IMR-90 (cell line): ENCODE measurements around the gene DRC7. TPM values are rescaled to one million over a fixed set of nuclear protein-coding genes. Genes with fewer than 3 reads are reported as not detected.
A peak's percentile ranks its signal among the peaks of the same experiment; 100 is the strongest.

ENCODE experiments used
- ATAC-seq: fragments of 200-7000 bp; cut with Tn5 transposase; 2 replicates; pipeline ENCODE4 v1.9.1; 2020; ENCODE audit warnings: low read depth, mild to moderate bottlenecking, moderate library complexity
- BruUV-seq: library from RNA; stranded (reverse); fragments of 400-500 nt; replicated peaks from 2 replicates; lab custom pipeline; 2021; lab: Mats Ljungman, UMichigan
- CTCF ChIA-PET: fragments of 300-600 bp; formaldehyde crosslinking; extraction: SDS; loops from one replicate; lab custom pipeline; 2021; ENCODE audit warnings: antibody characterized with exemption; lab: Yijun Ruan, JAX
- POLR2A ChIA-PET: fragments of 300-600 bp; sonication (Branson Sonifier 250); formaldehyde crosslinking; loops from one replicate; lab custom pipeline; 2022; ENCODE audit warnings: antibody characterized with exemption; ENCODE audit not compliant: unreplicated experiment; lab: Charles Lee
- DNase-seq: peaks from one replicate; pipeline ENCODE4 v3.0.0; 2013
- H2AFZ ChIP-seq: replicated peaks from 2 replicates; pipeline ENCODE3; 2013; ENCODE audit warnings: low read length, mild to moderate bottlenecking; ENCODE audit not compliant: poor library complexity
- H2AK5ac ChIP-seq: 2 replicates; pipeline ENCODE4 v1.6.1; 2013; ENCODE audit warnings: low read depth, low read length, inconsistent platforms
- H2AK9ac ChIP-seq: replicated peaks from 2 replicates; pipeline ENCODE3; 2013; ENCODE audit warnings: mild to moderate bottlenecking, low read depth, low read length, moderate library complexity; ENCODE audit not compliant: poor library complexity
- H2BK120ac ChIP-seq: 2 replicates; pipeline ENCODE4 v1.6.1; 2013; ENCODE audit warnings: low read depth, low read length, inconsistent platforms
- H2BK15ac ChIP-seq: 3 replicates; pipeline ENCODE4 v1.6.1; 2013; ENCODE audit warnings: low read depth, low read length, inconsistent platforms
- H2BK20ac ChIP-seq: 2 replicates; pipeline ENCODE4 v1.6.1; 2013; ENCODE audit warnings: low read depth, mild to moderate bottlenecking, inconsistent platforms, low read length, moderate library complexity
- H2BK5ac ChIP-seq: 2 replicates; pipeline ENCODE4 v1.6.1; 2013; ENCODE audit warnings: mild to moderate bottlenecking, low read depth, low read length, inconsistent platforms; ENCODE audit not compliant: poor library complexity, severe bottlenecking
- H3K14ac ChIP-seq: replicated peaks from 2 replicates; pipeline ENCODE4 v1.6.1; 2013; ENCODE audit warnings: low read depth, low read length, inconsistent platforms
- H3K18ac ChIP-seq: 2 replicates; pipeline ENCODE4 v1.6.1; 2013; ENCODE audit warnings: low read depth, low read length, control low read depth
- H3K23ac ChIP-seq: 2 replicates; pipeline ENCODE4 v1.6.1; 2013; ENCODE audit warnings: low read depth, low read length, inconsistent platforms
- H3K27ac ChIP-seq: 2 replicates; pipeline ENCODE4 v1.5.1; 2013; ENCODE audit warnings: mild to moderate bottlenecking, control low read depth, low read length; ENCODE audit not compliant: insufficient read depth
- H3K27me3 ChIP-seq: 2 replicates; pipeline ENCODE4 v1.6.1; 2013; ENCODE audit warnings: low read length; ENCODE audit not compliant: control insufficient read depth, insufficient read depth
- H3K36me3 ChIP-seq: 2 replicates; pipeline ENCODE4 v1.6.1; 2013; ENCODE audit warnings: low read length, mixed read lengths; ENCODE audit not compliant: control insufficient read depth, insufficient read depth
- H3K4ac ChIP-seq: 2 replicates; pipeline ENCODE4 v1.6.1; 2013; ENCODE audit warnings: low read depth, low read length, inconsistent platforms
- H3K4me1 ChIP-seq: 2 replicates; pipeline ENCODE4 v1.6.1; 2013; ENCODE audit warnings: low read length, mixed read lengths; ENCODE audit not compliant: control insufficient read depth, insufficient read depth
- H3K4me2 ChIP-seq: 2 replicates; pipeline ENCODE4 v1.6.1; 2013; ENCODE audit warnings: low read depth, mild to moderate bottlenecking, control low read depth, low read length, moderate library complexity
- H3K4me3 ChIP-seq: 2 replicates; pipeline ENCODE4 v1.5.1; 2013; ENCODE audit warnings: low read depth, mild to moderate bottlenecking, control low read depth, low read length, moderate library complexity; ENCODE audit not compliant: insufficient read depth
- H3K56ac ChIP-seq: 2 replicates; pipeline ENCODE4 v1.6.1; 2013; ENCODE audit warnings: low read length, inconsistent platforms; ENCODE audit not compliant: insufficient read depth; ENCODE audit errors: extremely low read depth
- H3K79me1 ChIP-seq, 2 experiments: 2 replicates each; pipeline ENCODE4 v1.6.1; 2013; ENCODE audit warnings: low read length in 2 of 2, inconsistent platforms in 1 of 2, low read depth in 1 of 2
- H3K9ac ChIP-seq: 2 replicates; pipeline ENCODE4 v1.6.1; 2013; ENCODE audit warnings: low read depth, low read length, control low read depth
- H3K9me1 ChIP-seq: 2 replicates; pipeline ENCODE4 v1.6.1; 2013; ENCODE audit warnings: low read length, inconsistent platforms; ENCODE audit not compliant: insufficient read depth
- H3K9me3 ChIP-seq: 2 replicates; pipeline ENCODE4 v1.6.1; 2013; ENCODE audit warnings: low read length; ENCODE audit not compliant: control insufficient read depth, insufficient read depth
- H4K20me1 ChIP-seq: 2 replicates; pipeline ENCODE4 v1.6.1; 2013; ENCODE audit warnings: low read length, inconsistent platforms; ENCODE audit not compliant: insufficient read depth
- H4K5ac ChIP-seq: 2 replicates; pipeline ENCODE4 v1.6.1; 2013; ENCODE audit warnings: mild to moderate bottlenecking, low read depth, low read length, control low read depth
- H4K8ac ChIP-seq, 2 experiments: 2 replicates each; pipeline ENCODE4 v1.6.1; 2013; ENCODE audit warnings: low read depth in 2 of 2, low read length in 2 of 2, control low read depth in 1 of 2, inconsistent platforms in 1 of 2
- H4K91ac ChIP-seq: 2 replicates; pipeline ENCODE4 v1.6.1; 2013; ENCODE audit warnings: low read depth, low read length, inconsistent platforms; ENCODE audit not compliant: insufficient read depth
- BHLHE40 ChIP-seq: fragments of 150-350 bp; IDR thresholded peaks from 2 replicates; pipeline ENCODE4 v1.6.1; 2016; ENCODE audit warnings: mild to moderate bottlenecking, low read depth, low read length
- CEBPB ChIP-seq: IDR thresholded peaks from 2 replicates; pipeline ENCODE4 v1.6.1; 2012; ENCODE audit warnings: low read depth, low read length, improper control_type of control experiment
- CHD1 ChIP-seq: IDR thresholded peaks from 2 replicates; pipeline ENCODE4 v1.6.1; 2012; ENCODE audit warnings: low read depth, low read length, improper control_type of control experiment
- FOS ChIP-seq: fragments of 150-350 bp; IDR thresholded peaks from 2 replicates; pipeline ENCODE4 v1.6.1; 2016; ENCODE audit warnings: low read depth, low read length
- MAFK ChIP-seq: IDR thresholded peaks from 2 replicates; pipeline ENCODE4 v1.6.1; 2012; ENCODE audit warnings: low read depth, low read length, improper control_type of control experiment
- MAZ ChIP-seq: IDR thresholded peaks from 2 replicates; pipeline ENCODE4 v1.6.1; 2012; ENCODE audit warnings: low read depth, mild to moderate bottlenecking, low read length, improper control_type of control experiment, moderate library complexity, borderline replicate concordance
- MXI1 ChIP-seq: IDR thresholded peaks from 2 replicates; pipeline ENCODE4 v1.6.1; 2012; ENCODE audit warnings: low read depth, mild to moderate bottlenecking, low read length, moderate library complexity, borderline replicate concordance
- NFE2L2 ChIP-seq: fragments of 150-350 bp; IDR thresholded peaks from 2 replicates; pipeline ENCODE4 v1.6.1; 2016; ENCODE audit warnings: low read depth, mild to moderate bottlenecking, low read length
- POLR2A ChIP-seq: IDR thresholded peaks from 2 replicates; pipeline ENCODE4 v1.6.1; 2012; ENCODE audit warnings: mild to moderate bottlenecking, low read depth, low read length
- RCOR1 ChIP-seq: IDR thresholded peaks from 2 replicates; pipeline ENCODE4 v1.6.1; 2012; ENCODE audit warnings: mild to moderate bottlenecking, low read length, improper control_type of control experiment; ENCODE audit not compliant: insufficient replicate concordance
- SMC3 ChIP-seq: fragments of 150-350 bp; IDR thresholded peaks from 2 replicates; pipeline ENCODE4 v1.6.1; 2016; ENCODE audit warnings: low read depth, mild to moderate bottlenecking, antibody characterized with exemption, low read length, moderate library complexity
- WGBS, 2 experiments: methylation state at CpG; one replicate each; pipeline versions ENCODE4 v1.1.5 to v1.1.7; 2013; ENCODE audit warnings: missing lambda C conversion rate in 2 of 2; ENCODE audit not compliant: insufficient read length in 1 of 2; ENCODE audit errors: extremely low coverage in 2 of 2; 5-methylcytosine and 5-hydroxymethylcytosine counted together
- dilution Hi-C: fragments of 300-500 bp; cut with HindIII; formaldehyde crosslinking; loops from one replicate; pipeline ENCODE4 v1.14.3; 2018; ENCODE audit warnings: low sequenced_read_pairs; ENCODE audit not compliant: unreplicated experiment
- in situ Hi-C: fragments of 300-500 bp; cut with MboI; formaldehyde crosslinking; loops from 3 replicates; pipeline ENCODE4 v1.14.3; 2019; ENCODE audit warnings: low sequenced_read_pairs, inconsistent platforms, mixed read lengths
- intact Hi-C: fragments of 100-400 bp; cut with micrococcal nuclease; formaldehyde crosslinking; loops from 2 replicates; pipeline ENCODE4 v1.10.0; 2022
- polyA plus RNA-seq, 3 experiments: library from polyadenylated mRNA; depleted of rRNA; stranded (reverse); fragments of >200 nt; gene quantifications; 2 replicates each; pipeline ENCODE4 v1.2.3, GENCODE V29; 2012; ENCODE audit warnings: low replicate concordance in 1 of 3
- total RNA-seq: library from RNA; depleted of rRNA; stranded (reverse); fragments of >200 nt; gene quantifications from 2 replicates; pipeline ENCODE4 v1.2.3, GENCODE V29; 2012
- TF ChIP-seq, protein P1 (sequence below): fragments of 150-350 bp; IDR thresholded peaks from 2 replicates; pipeline ENCODE4 v1.6.1; 2017; ENCODE audit warnings: mild to moderate bottlenecking, antibody characterized with exemption, low read length, low read depth

DRC7 gene
- total and polyA plus RNA-seq, 2 of the 4 experiments (the other 2 are of a cell fraction), result not detected

DNA sequence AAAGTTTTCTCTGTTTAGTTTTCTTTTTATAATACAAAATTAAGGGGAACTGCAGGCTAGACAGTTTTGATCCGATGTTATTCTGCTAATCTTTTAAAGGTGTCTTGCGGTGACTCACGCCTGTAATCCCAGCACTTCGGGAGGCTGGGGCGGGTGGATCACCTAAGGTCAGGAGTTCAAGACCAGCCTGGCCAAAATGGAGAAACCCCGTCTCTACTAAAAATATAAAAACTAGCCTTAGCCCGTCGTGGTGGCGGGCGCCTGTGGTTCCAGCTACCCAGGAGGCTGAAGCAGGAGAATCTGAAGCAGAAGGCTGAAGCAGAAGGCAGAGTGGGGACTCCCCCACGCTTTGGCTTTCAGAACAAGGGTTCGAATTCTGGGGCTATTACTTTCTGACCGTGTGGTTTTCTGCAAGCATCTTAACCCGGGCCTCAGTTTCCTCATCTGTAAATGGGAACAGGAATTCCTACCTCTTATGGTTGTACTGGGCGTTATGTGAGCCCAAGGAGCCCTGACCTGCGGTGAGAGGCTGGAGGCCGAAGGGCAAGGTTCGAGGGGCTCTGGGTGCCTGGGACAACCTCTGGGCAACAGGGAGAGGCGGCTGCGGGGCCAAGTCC lies 39.8 kb downstream of the DRC7 start (continued):
- no peak for TF ChIP-seq RCOR1

DNA sequence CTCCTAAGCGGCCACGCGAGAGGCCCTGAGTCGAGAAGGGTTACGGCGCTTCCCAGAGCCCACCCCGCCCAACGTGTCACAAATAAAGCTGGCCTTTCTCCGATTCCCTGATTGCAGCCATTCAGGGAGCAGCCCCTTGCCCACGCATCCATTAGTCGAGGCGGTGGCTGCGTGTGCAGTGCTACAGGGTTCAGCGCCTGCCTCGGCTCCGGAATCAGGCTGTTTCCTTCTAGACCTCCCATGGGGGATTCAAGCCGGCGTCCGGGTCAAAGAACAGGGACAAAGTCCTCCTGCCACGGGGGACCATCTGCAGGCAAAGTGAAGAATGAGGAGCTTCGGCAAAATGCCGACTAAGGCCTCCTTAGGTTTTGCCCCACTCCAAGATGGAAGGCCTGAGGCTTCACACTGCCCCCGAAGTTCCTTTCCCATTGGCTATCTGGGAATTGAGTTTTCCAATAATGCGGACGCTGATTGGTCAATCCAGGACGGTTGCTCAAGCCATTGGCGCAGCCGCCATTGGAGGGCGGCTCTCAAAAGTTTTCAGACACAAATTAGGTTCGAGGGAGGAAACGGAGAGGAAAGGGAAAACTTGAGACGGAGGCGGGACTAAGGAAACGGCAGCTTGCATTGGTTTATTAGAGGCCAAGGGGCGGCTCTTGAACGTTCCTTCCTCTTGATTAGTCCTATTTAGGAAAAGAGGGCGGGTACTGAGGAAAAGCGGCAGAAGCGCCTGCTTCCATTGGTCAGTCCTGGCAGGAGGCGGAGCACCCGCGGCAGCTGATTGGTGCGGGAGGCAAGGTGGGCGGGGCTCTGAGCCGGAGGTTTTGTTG lies 40.5 kb downstream of the DRC7 start:
- Histone ChIP-seq H3K27ac (peak overlapping the region; percentile 84), H2AK9ac (peak overlapping the region; percentile 88), H3K4me1 (peaks cover 10% of the 10 kb centered on the region), H3K27me3 (no peaks in the 10 kb centered on the region), H3K14ac (peak overlapping the region; percentile 94), H3K9ac (peak overlapping the region; percentile 81), H3K4me3 (peak overlapping the region; percentile 70), H4K91ac (peak overlapping the region; percentile 81), H2BK5ac (peak overlapping the region; percentile 72), H3K9me1 (peaks cover 3% of the 10 kb centered on the region; the same call in 1 of the 2 replicates), H2AFZ (peak overlapping the region; percentile 98), H3K18ac (peak overlapping the region; percentile 26; the same call in 1 of the 2 replicates), H3K23ac (peak overlapping the region; percentile 54), H4K8ac (peak overlapping the region; percentile 97), H3K4ac (peak overlapping the region; percentile 91), H2BK20ac (no peak overlapping the region), H2BK15ac (no peak overlapping the region), H3K36me3 (no peaks in the 10 kb centered on the region), H3K9me3 (no peaks in the 10 kb centered on the region), H3K4me2 (peak overlapping the region; percentile 73), H4K20me1 (no peaks in the 10 kb centered on the region), H2BK120ac (peak overlapping the region; percentile 45; the same call in 1 of the 2 replicates), H2AK5ac (peak overlapping the region; percentile 53), H3K56ac (peak overlapping the region; percentile 81), H3K79me1 (peaks cover 0 to 22% of the 10 kb centered on the region in 2 experiments; a peak in 2 of 4 replicates), H4K5ac (peak overlapping the region; percentile 76)
- TF ChIP-seq CEBPB (peak; percentile 87), CHD1 (no peak), MXI1 (no peak), FOS (peak; percentile 80; the same call in 1 of the 2 replicates), SMC3 (no peak), POLR2A (peak; percentile 59; the same call in 1 of the 2 replicates), RCOR1 (no peak), MAZ (peak; percentile 55; the same call in 1 of the 2 replicates), NFE2L2 (no peak), MAFK (peak; percentile 84), BHLHE40 (no peak)
- TF ChIP-seq, protein P1, sequence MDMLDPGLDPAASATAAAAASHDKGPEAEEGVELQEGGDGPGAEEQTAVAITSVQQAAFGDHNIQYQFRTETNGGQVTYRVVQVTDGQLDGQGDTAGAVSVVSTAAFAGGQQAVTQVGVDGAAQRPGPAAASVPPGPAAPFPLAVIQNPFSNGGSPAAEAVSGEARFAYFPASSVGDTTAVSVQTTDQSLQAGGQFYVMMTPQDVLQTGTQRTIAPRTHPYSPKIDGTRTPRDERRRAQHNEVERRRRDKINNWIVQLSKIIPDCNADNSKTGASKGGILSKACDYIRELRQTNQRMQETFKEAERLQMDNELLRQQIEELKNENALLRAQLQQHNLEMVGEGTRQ, result peak; percentile 48; the same call in 1 of the 2 replicates
- dilution Hi-C loops, result no loop called here
- ATAC-seq (peak; percentile 94), DNase-seq (peak; percentile 100)
- WGBS, 2 experiments, result 2% methylated on average over 23 of the region's 45 CpGs; no CpG with 5 or more reads in 1 of the 2 experiments
- intact Hi-C loops, result loop anchor here (5.0 kb wide), 3 partner anchors 143 to 392 kb away; partner anchors contain the start of gene CFAP20
- ChIA-PET POLR2A (interaction anchor here (0.6 kb wide), 1 partner anchor 60 kb away, joined by 4 read pairs; no protein-coding TSS in a partner anchor), CTCF (interaction anchor here (0.7 to 1.2 kb wide), 2 partner anchors 22 to 144 kb away, joined by 3 read pairs; no protein-coding TSS in a partner anchor)
- in situ Hi-C loops, result no loop called here
- no TSS peak for BruUV-seq
